Measurements from ENCODE around the gene ARHGEF26.

- TF ChIP-seq EZH2 (IDR thresholded peaks at IDR 0.05; ENCODE audit: low read length) (no peak), CTCF (optimal IDR thresholded peaks at IDR 0.05 in 1 of 3, IDR thresholded peaks at IDR 0.05 in 1 of 3, conservative IDR thresholded peaks at IDR 0.05 in 1 of 3; ENCODE audit: extremely low read depth in 1 of 3, insufficient read depth in 2 of 3, low read length in 3 of 3) (no peak)
Measured at GRCh38 chr3:154235330-154235729, 114.1 kb downstream of the ARHGEF26 start.

Data from keratinocyte (primary cell).